Prostate gland (tissue), 2 donors: Measurements from ENCODE around the gene SOST.

Source experiments
- CTCF ChIP-seq, 4 experiments: fragments of 200-600 bp in 2 of 4; fragments of 450-650 bp in 2 of 4; sonication (generic) in 2 of 4; IDR thresholded peaks; 1 replicate in 3 of 4; 2 replicates in 1 of 4; pipeline ENCODE4 v1.5.1; 2016 to 2019; ENCODE audit warnings: antibody characterized with exemption in 4 of 4, mild to moderate bottlenecking in 2 of 4, moderate library complexity in 2 of 4
- POLR2AphosphoS5 ChIP-seq: sonication (generic); formaldehyde crosslinking; IDR thresholded peaks from one replicate; pipeline ENCODE4 v1.6.1; 2017; ENCODE audit warnings: antibody characterized with exemption

- TF ChIP-seq CTCF (IDR thresholded peaks at IDR 0.05) (no peak), POLR2AphosphoS5 (no peak)
These were observed 45.0 kb downstream of the SOST start for GRCh38 chr17:43713494-43714162.
